CD4-positive, CD25-positive, alpha-beta regulatory T cell (primary cell): ENCODE results near the gene ANTXRL. TPM values are rescaled to one million over a fixed set of nuclear protein-coding genes. Genes with fewer than 3 reads are reported as not detected.
"Not testable (repeated sequence)": the region's sequence is repeated elsewhere in the genome, so short reads cannot be mapped to it uniquely, and the experiment has no call there.

Experiments used
- ATAC-seq, 2 donors: fragments of 150-1000 bp; cut with Tn5 transposase; one replicate each; pipeline ENCODE4 v1.10.0; 2021; ENCODE audit warnings: low read depth in 2 of 2, moderate number of reproducible peaks in 2 of 2, moderate library complexity in 1 of 2
- DNase-seq, 3 donors: peaks; one replicate each; pipeline versions ENCODE4 v3.0.0 to v3.0.0-alpha.2; 2012 to 2022; ENCODE audit warnings: mixed read lengths in 1 of 3
- H3K27ac ChIP-seq: one replicate; pipeline ENCODE4 v1.7.0; 2013; ENCODE audit warnings: mild to moderate bottlenecking, low read length; ENCODE audit not compliant: insufficient read depth, poor library complexity, severe bottlenecking
- H3K27me3 ChIP-seq: one replicate; pipeline ENCODE4 v1.7.0; 2013; ENCODE audit warnings: low read length; ENCODE audit not compliant: control insufficient read depth, insufficient read depth
- H3K36me3 ChIP-seq: one replicate; pipeline ENCODE4 v1.7.0; 2013; ENCODE audit warnings: mild to moderate bottlenecking, low read length, moderate library complexity; ENCODE audit not compliant: control insufficient read depth, insufficient read depth
- H3K4me1 ChIP-seq: 2 replicates; pipeline ENCODE4 v1.7.0; 2013; ENCODE audit warnings: mild to moderate bottlenecking, low read length; ENCODE audit not compliant: insufficient read depth, control insufficient read depth, poor library complexity, severe bottlenecking
- H3K4me3 ChIP-seq: one replicate; pipeline ENCODE4 v1.7.0; 2013; ENCODE audit warnings: low read depth, mild to moderate bottlenecking, low read length, moderate library complexity
- H3K9me3 ChIP-seq, 2 experiments: 1 replicate in 1 of 2; 2 replicates in 1 of 2; pipeline ENCODE4 v1.7.0; 2013; ENCODE audit warnings: low read length in 2 of 2, mild to moderate bottlenecking in 1 of 2, moderate library complexity in 1 of 2; ENCODE audit not compliant: control insufficient read depth in 2 of 2
- H3K27ac Mint-ChIP-seq, 3 donors: one replicate each; pipeline ENCODE4 v1.8.0; 2020 to 2022; ENCODE audit warnings: mild to moderate bottlenecking in 3 of 3, mixed read lengths in 3 of 3, moderate library complexity in 2 of 3
- H3K27me3 Mint-ChIP-seq: one replicate; pipeline ENCODE4 v1.8.0; 2022; ENCODE audit warnings: mild to moderate bottlenecking, mixed read lengths
- H3K36me3 Mint-ChIP-seq: one replicate; pipeline ENCODE4 v1.8.0; 2020; ENCODE audit warnings: mixed read lengths
- H3K4me1 Mint-ChIP-seq, 4 donors: one replicate each; pipeline ENCODE4 v1.8.0; 2020 to 2022; ENCODE audit warnings: mixed read lengths in 4 of 4, mild to moderate bottlenecking in 1 of 4
- H3K4me3 Mint-ChIP-seq, 4 donors: one replicate each; pipeline ENCODE4 v1.8.0; 2020 to 2022; ENCODE audit warnings: mild to moderate bottlenecking in 4 of 4, mixed read lengths in 4 of 4, moderate library complexity in 3 of 4
- H3K9me3 Mint-ChIP-seq, 7 donors: one replicate each; pipeline ENCODE4 v1.8.0; 2020 to 2022; ENCODE audit warnings: mixed read lengths in 7 of 7, mild to moderate bottlenecking in 3 of 7, moderate library complexity in 2 of 7
- polyA plus RNA-seq, 4 donors: library from polyadenylated mRNA; unstranded; fragments of 300-500 nt; fragmentation: Illumina TruSeq; gene quantifications; one replicate each; pipeline ENCODE4 v1.2.3, GENCODE V29; 2021
- total RNA-seq: library from RNA; stranded (reverse); gene quantifications from one replicate; pipeline ENCODE4 v1.2.3, GENCODE V29; 2022

The ANTXRL gene
- total and polyA plus RNA-seq, 5 donors from 2014 or later = 0.72 TPM; not detected in 4

GRCh38 chr10:46375406-46375805 is 88.6 kb downstream of the ANTXRL start, which contains the start of gene ANXA8L1:
ANXA8L1 (plus strand) TSS chr10:46375776; CDS start chr10:46375852, 76 bp downstream.
- H3K9me3 Mint-ChIP-seq, H3K4me3 Mint-ChIP-seq, H3K27me3 Mint-ChIP-seq, H3K4me1 ChIP-seq, ATAC-seq, DNase-seq, H3K36me3 Mint-ChIP-seq, H3K27me3 ChIP-seq, H3K4me1 Mint-ChIP-seq, H3K36me3 ChIP-seq, H3K9me3 ChIP-seq, H3K27ac ChIP-seq, H3K4me3 ChIP-seq: not testable (repeated sequence)
- peak within 1 kb of the TSS in 1 of 3 donors; percentile 43 for H3K27ac Mint-ChIP-seq

- H3K27me3 ChIP-seq, H3K27ac ChIP-seq, H3K4me3 Mint-ChIP-seq, H3K4me1 Mint-ChIP-seq, H3K36me3 Mint-ChIP-seq, H3K27me3 Mint-ChIP-seq, H3K36me3 ChIP-seq, H3K4me3 ChIP-seq, H3K27ac Mint-ChIP-seq, H3K4me1 ChIP-seq, H3K9me3 Mint-ChIP-seq, H3K9me3 ChIP-seq, ATAC-seq, DNase-seq: not testable (repeated sequence)
Observed at GRCh38 chr10:46377022-46377421, 90.2 kb downstream of the ANTXRL start.

- H3K27ac Mint-ChIP-seq, H3K9me3 Mint-ChIP-seq, H3K9me3 ChIP-seq: not testable (repeated sequence)
Observed at GRCh38 chr10:46377651-46378050, 90.9 kb downstream of the ANTXRL start.

GRCh38 chr10:46378108-46378507 is 91.3 kb downstream of the ANTXRL start:
- H3K4me1 ChIP-seq, H3K36me3 Mint-ChIP-seq, H3K9me3 Mint-ChIP-seq, ATAC-seq, H3K9me3 ChIP-seq, H3K4me1 Mint-ChIP-seq, DNase-seq, H3K27ac ChIP-seq, H3K4me3 Mint-ChIP-seq, H3K4me3 ChIP-seq, H3K36me3 ChIP-seq, H3K27ac Mint-ChIP-seq, H3K27me3 Mint-ChIP-seq, H3K27me3 ChIP-seq: not testable (repeated sequence)

More at GRCh38 chr10:46377651-46378050, 90.9 kb downstream of the ANTXRL start:
- not testable (repeated sequence) for H3K4me3 ChIP-seq, H3K27ac ChIP-seq, H3K4me3 Mint-ChIP-seq, DNase-seq, H3K4me1 ChIP-seq, H3K27me3 ChIP-seq, H3K36me3 Mint-ChIP-seq, ATAC-seq, H3K36me3 ChIP-seq, H3K27me3 Mint-ChIP-seq, H3K4me1 Mint-ChIP-seq

- not testable (repeated sequence) for H3K27ac ChIP-seq, ATAC-seq, H3K4me3 Mint-ChIP-seq, H3K27me3 Mint-ChIP-seq, H3K36me3 Mint-ChIP-seq, H3K4me1 Mint-ChIP-seq, H3K4me3 ChIP-seq, H3K36me3 ChIP-seq, H3K4me1 ChIP-seq, H3K9me3 Mint-ChIP-seq, H3K9me3 ChIP-seq, H3K27me3 ChIP-seq, DNase-seq, H3K27ac Mint-ChIP-seq
Observed at GRCh38 chr10:46379233-46379848, 92.5 kb downstream of the ANTXRL start.

Other genes starting within 250 kb of the ANTXRL start
- gene MSMB, start 240.7 kb upstream of the ANTXRL start, total RNA-seq = not detected
- gene MSMB, start 240.7 kb upstream of the ANTXRL start, polyA plus RNA-seq = not detected
- not detected for gene ANXA8L1, start 88.8 kb downstream of the ANTXRL start, total RNA-seq
- not detected for gene ANXA8L1, start 88.8 kb downstream of the ANTXRL start, polyA plus RNA-seq
- gene NPY4R, start 179.0 kb downstream of the ANTXRL start, total RNA-seq = not detected
- not detected for gene NPY4R, start 179.0 kb downstream of the ANTXRL start, polyA plus RNA-seq